COLO668 (cell line): ENCODE results near the gene SP3.
"Not testable (repeated sequence)": the region's sequence is repeated elsewhere in the genome, so short reads cannot be mapped to it uniquely, and the experiment has no call there.

ENCODE experiments used
- DNase-seq: peaks from one replicate; lab custom pipeline; 2025; ENCODE audit not compliant: unreplicated experiment; lab: John Stamatoyannopoulos, UW

Gene SP3

DNA sequence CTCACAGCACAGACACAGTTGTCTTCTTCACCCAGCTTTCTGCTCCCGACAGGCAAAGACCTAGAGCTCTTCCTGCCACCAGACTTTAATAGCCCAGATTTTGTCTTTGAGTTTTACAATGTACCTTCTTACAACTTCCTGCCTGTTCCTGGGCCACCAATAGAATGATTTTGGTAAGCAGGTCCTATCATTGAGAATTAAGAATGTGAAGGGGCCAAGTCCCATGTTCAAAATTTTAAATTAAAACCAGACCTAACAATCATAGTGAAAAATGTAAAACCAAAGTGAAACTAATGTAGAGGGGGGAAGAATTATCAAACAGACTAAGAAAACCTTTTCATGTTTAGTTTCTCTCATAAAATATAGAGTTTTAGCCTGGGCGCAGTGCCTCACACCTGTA is 72.8 kb downstream of the SP3 start:
- no peak for DNase-seq

GRCh38 chr2:173891315-173892037 is 73.7 kb downstream of the SP3 start:
- DNase-seq, result no peak

GRCh38 chr2:173889464-173889863 is 75.7 kb downstream of the SP3 start:
- not testable (repeated sequence) for DNase-seq

DNA sequence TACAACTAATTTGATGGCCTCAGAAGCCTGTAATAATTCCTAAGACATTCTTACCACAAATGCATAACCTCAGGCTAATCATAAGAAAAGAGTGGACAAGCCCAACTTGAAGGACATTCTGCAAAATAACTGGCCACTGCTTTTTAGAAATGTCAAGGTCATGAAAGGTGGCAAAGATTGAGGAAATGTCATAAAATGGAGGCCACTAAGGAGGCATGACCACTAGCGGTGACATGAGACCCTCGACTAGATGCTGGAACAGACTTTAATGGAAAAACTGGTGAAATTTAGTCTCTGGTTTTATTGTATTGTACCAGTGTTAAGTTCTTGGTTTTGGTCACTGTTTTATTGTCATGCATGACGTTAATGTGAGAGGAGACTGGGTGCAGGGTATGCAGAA is 78.6 kb downstream of the SP3 start:
- DNase-seq, result no peak

DNA sequence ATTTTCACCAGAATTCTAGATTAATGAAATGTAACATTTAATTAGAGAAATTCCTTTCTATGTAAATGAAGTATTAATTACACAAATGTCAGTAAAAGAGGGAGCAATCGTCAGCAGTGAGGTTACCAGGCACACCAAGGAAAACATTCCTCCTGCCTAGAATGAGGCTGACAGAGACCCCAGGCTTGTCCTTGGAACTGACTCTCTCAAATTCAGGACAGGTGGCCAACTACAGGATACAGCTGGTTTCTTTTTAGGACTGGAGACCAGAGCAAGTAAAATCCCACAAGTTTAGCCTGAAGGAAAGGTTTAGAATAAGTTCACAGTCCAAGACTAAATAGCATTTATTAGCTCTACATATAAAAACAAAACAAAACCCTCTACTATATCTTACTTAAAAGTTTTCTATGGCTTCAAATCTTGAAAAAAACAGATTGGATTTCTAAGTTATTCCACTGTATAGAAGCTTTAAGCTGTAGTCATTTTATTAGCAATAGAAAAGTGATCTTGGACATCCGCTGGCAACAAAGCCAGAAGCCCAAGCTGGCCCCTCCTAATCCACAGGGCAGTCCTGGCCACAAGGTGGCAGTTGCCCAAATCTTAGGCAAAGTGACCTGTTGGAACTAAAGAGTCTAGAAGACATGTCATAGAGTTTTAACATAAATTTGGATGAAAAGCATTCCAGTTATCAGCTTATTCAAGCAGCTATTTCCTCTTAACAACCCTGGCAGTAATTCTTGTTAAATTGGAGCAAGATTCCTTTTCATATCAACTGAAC is 81.0 kb downstream of the SP3 start:
- DNase-seq, result peak; percentile 13

DNA sequence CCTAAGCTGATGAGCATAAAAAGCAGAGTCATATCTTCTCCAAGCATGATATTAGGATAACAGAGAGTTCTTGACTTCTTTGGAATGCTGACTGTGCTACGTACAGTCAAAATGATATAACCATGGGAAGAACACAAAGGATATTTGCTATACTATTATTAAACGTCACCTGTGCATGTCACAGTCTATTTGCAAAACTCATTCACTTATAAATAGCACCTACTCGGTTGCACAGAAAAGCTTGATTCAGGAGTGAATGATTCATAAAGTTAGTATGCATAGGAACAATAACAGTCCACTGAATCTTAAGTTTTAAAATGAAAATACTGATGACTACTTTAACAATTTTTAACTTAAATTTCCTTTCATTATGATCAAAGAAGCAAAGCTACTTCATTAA is 83.3 kb downstream of the SP3 start:
- no peak for DNase-seq

GRCh38 chr2:173881461-173881860 is 83.7 kb downstream of the SP3 start:
- peak; percentile 32 for DNase-seq

DNA sequence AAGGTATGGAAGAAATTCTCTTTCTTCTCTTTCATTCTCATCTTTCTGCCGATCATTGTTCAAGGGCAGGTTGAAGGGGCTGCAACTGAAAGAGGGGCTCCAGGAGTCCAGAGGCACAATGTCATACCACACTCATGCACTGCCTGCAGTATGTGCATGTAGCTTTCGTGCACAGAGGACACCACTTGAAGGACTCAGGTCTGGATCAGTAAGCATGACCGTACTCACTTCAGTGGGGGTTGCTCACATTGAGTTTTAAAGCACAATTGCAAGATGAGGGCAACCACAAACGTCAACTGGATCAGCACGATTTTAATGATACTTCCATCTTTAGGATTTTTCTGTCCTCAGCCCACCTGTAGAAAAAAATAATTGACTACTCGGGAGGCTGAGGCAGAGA is 84.6 kb downstream of the SP3 start:
- DNase-seq, result no peak

- DNase-seq, result no peak
Measured at GRCh38 chr2:173876833-173877413, 88.2 kb downstream of the SP3 start.

- DNase-seq, result no peak
Measured at GRCh38 chr2:173874894-173875237, 90.3 kb downstream of the SP3 start.

GRCh38 chr2:173874003-173874893 is 90.9 kb downstream of the SP3 start:
- DNase-seq, result no peak

DNA sequence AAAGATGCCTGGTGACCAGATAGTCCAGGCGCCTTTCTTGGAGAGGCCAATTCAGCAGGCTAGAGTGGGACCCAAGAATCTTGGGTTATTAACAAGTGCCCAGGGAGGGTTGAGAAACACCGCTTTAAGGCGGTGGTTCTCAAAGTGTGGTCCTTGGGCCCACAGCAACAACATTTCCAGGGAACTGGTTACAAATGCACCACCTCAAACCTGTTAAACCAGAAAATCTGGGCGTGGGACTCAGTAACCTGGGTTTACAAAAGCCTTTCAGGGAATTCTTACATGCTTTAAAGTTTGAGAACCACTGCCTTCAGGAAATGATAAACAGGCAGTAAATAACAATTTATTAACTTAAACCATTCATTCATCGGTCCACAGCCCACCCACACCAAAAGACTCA is 92.5 kb downstream of the SP3 start:
- no peak for DNase-seq

- DNase-seq, result no peak
Measured at GRCh38 chr2:173869244-173870229, 95.6 kb downstream of the SP3 start.

DNA sequence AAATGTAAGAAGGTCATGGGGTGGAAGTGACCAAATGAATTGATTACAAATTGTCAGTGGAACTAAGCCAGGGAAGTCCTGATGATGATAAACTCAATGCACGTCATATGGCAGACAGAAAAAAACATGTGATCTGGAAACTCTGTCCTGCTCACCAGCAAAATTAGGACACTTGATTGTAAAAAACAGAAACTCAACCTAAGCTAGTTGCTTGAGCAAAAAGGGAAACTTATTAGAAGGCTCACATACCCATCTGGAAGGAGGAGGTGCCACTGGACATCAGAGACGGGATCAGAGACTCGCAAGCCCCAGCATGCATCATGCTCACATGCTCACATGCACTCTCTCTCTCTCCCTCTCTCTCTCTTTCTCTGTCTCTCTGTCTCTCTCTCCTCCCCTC is 96.8 kb downstream of the SP3 start:
- no peak for DNase-seq

- DNase-seq, result no peak
Measured at GRCh38 chr2:173866874-173867618, 98.1 kb downstream of the SP3 start.

- no peak for DNase-seq
Measured at GRCh38 chr2:173865971-173866873, 99.0 kb downstream of the SP3 start.

DNA sequence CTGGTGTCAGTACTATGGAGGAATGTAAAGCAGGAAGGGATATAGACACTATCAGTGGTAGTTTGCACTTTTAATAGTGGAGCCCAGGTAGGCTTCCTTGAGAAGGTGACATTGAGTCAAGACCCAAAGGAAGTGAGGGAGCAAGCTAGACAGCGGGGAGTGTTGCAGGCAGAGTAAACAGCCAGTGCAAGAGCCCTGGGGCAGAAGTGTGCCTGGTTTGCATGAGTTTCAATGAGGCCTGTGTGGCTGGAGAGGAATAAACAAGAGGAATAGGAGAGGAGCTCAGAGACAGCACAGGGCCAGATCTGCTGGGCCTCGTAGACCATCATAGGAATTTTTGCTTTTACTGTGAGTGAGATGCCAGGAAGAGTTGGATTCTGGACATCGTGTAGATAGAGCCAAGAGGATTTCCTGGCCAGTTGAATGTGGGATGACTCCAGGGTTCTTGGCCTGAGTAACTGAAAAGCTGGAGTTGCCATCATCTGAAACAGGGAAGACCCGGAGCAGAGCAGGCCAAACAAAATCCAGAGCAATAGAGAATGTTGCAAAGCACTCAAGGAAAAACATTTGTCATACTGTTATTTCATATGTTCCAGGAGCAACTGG is 102.5 kb downstream of the SP3 start:
- no peak for DNase-seq

GRCh38 chr2:173860566-173860965 is 104.6 kb downstream of the SP3 start:
- no peak for DNase-seq
